HepG2 (cell line): Measurements from ENCODE around the gene ADCY6. TPM values are rescaled to one million over a fixed set of nuclear protein-coding genes. Genes with fewer than 3 reads are reported as not detected.

Experiments used
- ATAC-seq: fragments of 200-7000 bp; cut with Tn5 transposase; 3 replicates; pipeline ENCODE4 v1.9.1; 2020; ENCODE audit warnings: mild to moderate bottlenecking, moderate library complexity
- BruUV-seq: library from RNA; stranded (reverse); fragments of 400-500 nt; replicated peaks from 2 replicates; lab custom pipeline; 2021; lab: Mats Ljungman, UMichigan
- CTCF ChIA-PET: fragments of 300-600 bp; formaldehyde crosslinking; extraction: SDS; loops from one replicate; lab custom pipeline; 2021; ENCODE audit warnings: low total read pairs, inconsistent platforms, low intra/inter-chr PET ratio; lab: Yijun Ruan, JAX
- POLR2A ChIA-PET: fragments of 350-600 bp; sonication (Branson Sonifier 250); formaldehyde crosslinking; loops from one replicate; lab custom pipeline; 2020; ENCODE audit warnings: antibody characterized with exemption, inconsistent platforms; lab: Yijun Ruan, JAX
- DNase-seq: peaks from one replicate; pipeline ENCODE4 v3.0.0-alpha.2; 2015; ENCODE audit warnings: low spot score
- FAIRE-seq: peaks from 3 replicates; lab custom pipeline; 2011; peaks lifted over from hg19 to GRCh38; lab: Jason Lieb, UNC
- H2AFZ ChIP-seq: one replicate; pipeline ENCODE4 v1.6.1; 2011; ENCODE audit warnings: low read length, inconsistent platforms
- H3K27ac ChIP-seq: fragments of 300-600 bp; 3 replicates; pipeline ENCODE4 v1.8.0; 2011; ENCODE audit warnings: mixed run types, mild to moderate bottlenecking, mixed read lengths, low read length, inconsistent platforms; ENCODE audit not compliant: insufficient read depth; ENCODE audit errors: extremely low read length
- H3K27me3 ChIP-seq, 2 experiments: fragments of 200-600 bp in 1 of 2; 2 replicates in 1 of 2; 3 replicates in 1 of 2; pipeline versions ENCODE4 v1.6.0 to v1.8.0; 2011; ENCODE audit warnings: low read length in 2 of 2, mild to moderate bottlenecking in 2 of 2, moderate library complexity in 2 of 2, inconsistent platforms in 1 of 2; ENCODE audit not compliant: insufficient read depth in 2 of 2, control insufficient read depth in 1 of 2
- H3K36me3 ChIP-seq, 2 experiments: fragments of 200-600 bp in 1 of 2; replicated peaks in 1 of 2; 2 replicates in 1 of 2; 3 replicates in 1 of 2; pipeline versions ENCODE4 v1.5.1 to v1.8.0; 2011; ENCODE audit warnings: low read length in 2 of 2, inconsistent platforms in 1 of 2; ENCODE audit not compliant: insufficient read depth in 2 of 2, control insufficient read depth in 1 of 2
- H3K4me1 ChIP-seq: 2 replicates; pipeline ENCODE4 v1.5.1; 2012; ENCODE audit warnings: low read length, inconsistent platforms; ENCODE audit not compliant: insufficient read depth
- H3K4me2 ChIP-seq: 2 replicates; pipeline ENCODE4 v1.6.0; 2011; ENCODE audit warnings: low read depth, low read length, inconsistent platforms
- H3K4me3 ChIP-seq, 3 experiments: fragments of 200-600 bp in 1 of 3; sonication (generic), shearing (Covaris generic) in 1 of 3; replicated peaks in 1 of 3; 2 replicates each; pipeline ENCODE4 v1.5.1; 2011 to 2016; ENCODE audit warnings: low read length in 3 of 3, inconsistent platforms in 2 of 3, low read depth in 2 of 3, mild to moderate bottlenecking in 2 of 3, control low read depth in 1 of 3, mixed read lengths in 1 of 3; ENCODE audit not compliant: insufficient read depth in 1 of 3
- H3K79me2 ChIP-seq: one replicate; pipeline ENCODE4 v1.6.1; 2011; ENCODE audit warnings: low read length, inconsistent platforms; ENCODE audit not compliant: insufficient read depth
- H3K9ac ChIP-seq: 2 replicates; pipeline ENCODE4 v1.6.0; 2011; ENCODE audit warnings: mild to moderate bottlenecking, low read depth, low read length, inconsistent platforms; ENCODE audit not compliant: insufficient read depth
- H3K9me3 ChIP-seq: 2 replicates; pipeline ENCODE4 v1.5.1; 2012; ENCODE audit warnings: mild to moderate bottlenecking, low read length
- H4K20me1 ChIP-seq: 2 replicates; pipeline ENCODE4 v1.6.0; 2011; ENCODE audit warnings: inconsistent platforms, mild to moderate bottlenecking, low read length, moderate library complexity; ENCODE audit not compliant: insufficient read depth
- E2F2 ChIP-seq: sonication (generic); formaldehyde crosslinking; IDR thresholded peaks from 2 replicates; pipeline ENCODE4 v1.4.0; 2020; ENCODE audit warnings: missing genetic modification reagents, borderline replicate concordance
- EHMT2 ChIP-seq: fragments of 200-600 bp; sonication (generic); IDR thresholded peaks from 2 replicates; pipeline ENCODE4 v1.7.0; 2017; ENCODE audit warnings: antibody characterized with exemption, low read depth, low read length, borderline replicate concordance
- ELF1 ChIP-seq: sonication (generic); formaldehyde crosslinking; IDR thresholded peaks from 2 replicates; pipeline ENCODE4 v1.4.0; 2020; ENCODE audit warnings: missing genetic modification reagents
- HNF4G ChIP-seq, 2 experiments: sonication (generic) in 1 of 2; formaldehyde crosslinking in 1 of 2; IDR thresholded peaks; 2 replicates each; pipeline versions ENCODE4 v1.4.0 to v1.6.1; 2011 to 2020; ENCODE audit warnings: borderline replicate concordance in 2 of 2, low read depth in 2 of 2, mild to moderate bottlenecking in 2 of 2, low read length in 1 of 2, missing genetic modification reagents in 1 of 2, moderate library complexity in 1 of 2
- KDM5A ChIP-seq: fragments of 200-600 bp; sonication (generic); IDR thresholded peaks from 2 replicates; pipeline ENCODE4 v1.7.0; 2018; ENCODE audit warnings: antibody characterized with exemption, mild to moderate bottlenecking, low read length, borderline replicate concordance
- MATR3 ChIP-seq: sonication (generic); formaldehyde crosslinking; IDR thresholded peaks from 2 replicates; pipeline ENCODE4 v1.4.0; 2020; ENCODE audit warnings: missing genetic modification reagents
- SMAD9 ChIP-seq: sonication (generic); formaldehyde crosslinking; IDR thresholded peaks from 2 replicates; pipeline ENCODE4 v1.5.1; 2020; ENCODE audit warnings: mild to moderate bottlenecking, missing genetic modification reagents
- THAP11 ChIP-seq: IDR thresholded peaks from 2 replicates; pipeline ENCODE4 v1.6.1; 2016; ENCODE audit warnings: missing biosample characterization, missing genetic modification reagents
- TOE1 ChIP-seq: sonication (generic); formaldehyde crosslinking; IDR thresholded peaks from 2 replicates; pipeline ENCODE4 v1.4.0; 2020; ENCODE audit warnings: mild to moderate bottlenecking, missing genetic modification reagents
- ZFX ChIP-seq: sonication (generic); formaldehyde crosslinking; IDR thresholded peaks from 2 replicates; pipeline ENCODE4 v1.4.0; 2020; ENCODE audit warnings: mild to moderate bottlenecking, low read depth, missing genetic modification reagents, moderate library complexity
- ZMYM2 ChIP-seq: sonication (generic); formaldehyde crosslinking; IDR thresholded peaks from 2 replicates; pipeline ENCODE4 v1.8.0; 2022; ENCODE audit warnings: mild to moderate bottlenecking, missing genetic modification reagents
- ZNF281 ChIP-seq: sonication (generic); formaldehyde crosslinking; IDR thresholded peaks from 2 replicates; pipeline ENCODE4 v1.4.0; 2020; ENCODE audit warnings: missing genetic modification reagents, borderline replicate concordance
- ZNF317 ChIP-seq: sonication (generic); formaldehyde crosslinking; IDR thresholded peaks from 2 replicates; pipeline ENCODE4 v1.5.0; 2020; ENCODE audit warnings: mild to moderate bottlenecking, missing genetic modification reagents
- ZNF367 ChIP-seq: sonication (generic); formaldehyde crosslinking; IDR thresholded peaks from 2 replicates; pipeline ENCODE4 v1.4.0; 2020; ENCODE audit warnings: missing genetic modification reagents, borderline replicate concordance
- ZNF546 ChIP-seq: sonication (generic); formaldehyde crosslinking; conservative IDR thresholded peaks from 2 replicates; pipeline ENCODE4 v1.8.1; 2023; ENCODE audit warnings: mild to moderate bottlenecking, missing genetic modification reagents
- ZNF619 ChIP-seq: sonication (generic); formaldehyde crosslinking; IDR thresholded peaks from 2 replicates; pipeline ENCODE4 v1.4.0; 2020; ENCODE audit warnings: mild to moderate bottlenecking, missing genetic modification reagents
- ZNF660 ChIP-seq: sonication (generic); formaldehyde crosslinking; IDR thresholded peaks from 2 replicates; pipeline ENCODE4 v1.5.1; 2020; ENCODE audit warnings: mild to moderate bottlenecking, low read depth, missing genetic modification reagents, borderline replicate concordance
- ZZZ3 ChIP-seq: sonication (generic); formaldehyde crosslinking; IDR thresholded peaks from 2 replicates; pipeline ENCODE4 v1.4.0; 2020; ENCODE audit warnings: missing genetic modification reagents, mild to moderate bottlenecking, borderline replicate concordance
- WGBS: methylation state at CpG from one replicate; pipeline ENCODE4 v1.1.6; 2017; ENCODE audit warnings: low lambda C conversion rate; 5-methylcytosine and 5-hydroxymethylcytosine counted together
- in situ Hi-C: cut with HindIII; loops from 2 replicates; pipeline ENCODE4 v1.10.0; 2017; ENCODE audit warnings: low pct_unique_long_range_greater_than_20kb; ENCODE audit not compliant: extremely low pct_ligation_motif_present
- intact Hi-C: fragments of 100-400 bp; cut with micrococcal nuclease; formaldehyde crosslinking; loops from one replicate; pipeline ENCODE4 v1.10.0; 2022; ENCODE audit not compliant: unreplicated experiment
- polyA plus RNA-seq, 8 experiments: library from polyadenylated mRNA; depleted of rRNA in 3 of 8; stranded (reverse) in 7 of 8; unstranded in 1 of 8; fragments of >200 nt; fragmentation: Illumina TruSeq in 4 of 8; extraction: Trizol in 4 of 8; gene quantifications; 2 replicates each; pipeline versions ENCODE4 v1.2.1 to v1.2.3, GENCODE V29; 2011 to 2016; ENCODE audit warnings: low read depth in 4 of 8, missing spikeins in 1 of 8, mixed read lengths in 1 of 8; ENCODE audit not compliant: insufficient read depth in 1 of 8
- total RNA-seq, 5 experiments: library from RNA; depleted of rRNA; stranded (reverse); fragments of >200 nt; fragmentation: Illumina TruSeq; extraction: Trizol; gene quantifications; 2 replicates each; pipeline ENCODE4 v1.2.3, GENCODE V29; 2016; ENCODE audit warnings: low read depth in 1 of 5
- TF ChIP-seq, protein P1 (sequence below): sonication (generic); formaldehyde crosslinking; IDR thresholded peaks from 2 replicates; pipeline ENCODE4 v1.4.0; 2020; ENCODE audit warnings: mild to moderate bottlenecking, missing genetic modification reagents

ADCY6 gene
- total and polyA plus RNA-seq, 2 of the 13 experiments (the other 11 are each of a cell fraction or from before 2014, with no cell fraction given), result 10.6 to 11.8 TPM

DNA sequence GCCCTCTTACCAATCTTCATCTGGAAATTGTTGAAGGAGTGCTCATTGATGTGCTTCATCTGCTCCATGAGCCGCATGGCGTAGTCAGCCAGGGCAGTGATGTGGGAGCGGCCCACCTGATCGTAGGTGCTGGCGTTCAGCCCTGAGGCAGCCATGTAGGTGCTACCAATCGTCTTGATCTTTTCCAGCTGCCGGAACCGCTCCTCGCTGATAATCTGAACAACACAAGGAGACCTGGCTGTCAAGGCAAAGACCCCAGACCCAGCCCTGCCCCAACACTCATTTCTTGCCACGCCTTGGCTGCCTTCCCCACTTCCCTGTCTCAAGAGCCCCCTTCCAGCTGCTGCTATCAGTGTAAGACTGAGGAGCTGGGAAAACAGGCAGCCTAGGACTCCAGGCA, 18.1 kb downstream of the ADCY6 start (continued):
- TF ChIP-seq ZNF367 (no peak), ZNF546 (CRISPR knock-in tag) (no peak), KDM5A (no peak), ZNF281 (CRISPR knock-in tag) (no peak)
- TF ChIP-seq, protein P1, sequence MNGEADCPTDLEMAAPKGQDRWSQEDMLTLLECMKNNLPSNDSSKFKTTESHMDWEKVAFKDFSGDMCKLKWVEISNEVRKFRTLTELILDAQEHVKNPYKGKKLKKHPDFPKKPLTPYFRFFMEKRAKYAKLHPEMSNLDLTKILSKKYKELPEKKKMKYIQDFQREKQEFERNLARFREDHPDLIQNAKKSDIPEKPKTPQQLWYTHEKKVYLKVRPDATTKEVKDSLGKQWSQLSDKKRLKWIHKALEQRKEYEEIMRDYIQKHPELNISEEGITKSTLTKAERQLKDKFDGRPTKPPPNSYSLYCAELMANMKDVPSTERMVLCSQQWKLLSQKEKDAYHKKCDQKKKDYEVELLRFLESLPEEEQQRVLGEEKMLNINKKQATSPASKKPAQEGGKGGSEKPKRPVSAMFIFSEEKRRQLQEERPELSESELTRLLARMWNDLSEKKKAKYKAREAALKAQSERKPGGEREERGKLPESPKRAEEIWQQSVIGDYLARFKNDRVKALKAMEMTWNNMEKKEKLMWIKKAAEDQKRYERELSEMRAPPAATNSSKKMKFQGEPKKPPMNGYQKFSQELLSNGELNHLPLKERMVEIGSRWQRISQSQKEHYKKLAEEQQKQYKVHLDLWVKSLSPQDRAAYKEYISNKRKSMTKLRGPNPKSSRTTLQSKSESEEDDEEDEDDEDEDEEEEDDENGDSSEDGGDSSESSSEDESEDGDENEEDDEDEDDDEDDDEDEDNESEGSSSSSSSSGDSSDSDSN (CRISPR knock-in tag), result no peak

- H3K79me2 ChIP-seq, result no peaks in the 10 kb centered on the region
- no TSS peak for BruUV-seq
- no peak for ATAC-seq
- H3K36me3 ChIP-seq, result peaks cover 12 to 23% of the 10 kb centered on the region in 2 experiments; a peak in 4 of 5 replicates
- H3K4me1 ChIP-seq, result no peaks in the 10 kb centered on the region
- in situ Hi-C loops (no loop called here), intact Hi-C loops (no loop called here)
- H2AFZ ChIP-seq, result no peak overlapping the region
- ChIA-PET POLR2A (no interaction called here), CTCF (no interaction called here)
- no peak overlapping the region for H3K27ac ChIP-seq
- H3K9ac ChIP-seq, result no peak overlapping the region
- H3K27me3 ChIP-seq, result no peaks in the 10 kb centered on the region
- no peaks in the 10 kb centered on the region for H4K20me1 ChIP-seq
- FAIRE-seq, result no peak
- H3K4me2 ChIP-seq, result no peak overlapping the region
- 98% methylated on average over 9 of the region's 9 CpGs for WGBS
- no peak for DNase-seq
- no peak overlapping the region for H3K4me3 ChIP-seq
- H3K9me3 ChIP-seq, result no peaks in the 10 kb centered on the region
- TF ChIP-seq ELF1, result no peak
- no peak for TF ChIP-seq EHMT2
- TF ChIP-seq ZFX, result no peak
- no peak for TF ChIP-seq ZNF660 (CRISPR knock-in tag)
- TF ChIP-seq MATR3 (CRISPR knock-in tag), result no peak
- no peak for TF ChIP-seq ZNF317 (CRISPR knock-in tag)
- no peak for TF ChIP-seq TOE1 (CRISPR knock-in tag)
- TF ChIP-seq E2F2 (CRISPR knock-in tag), result no peak
- no peak for TF ChIP-seq THAP11 (CRISPR knock-in tag)
- no peak for TF ChIP-seq ZZZ3 (CRISPR knock-in tag)
- no peak for TF ChIP-seq SMAD9 (CRISPR knock-in tag)
- no peak for TF ChIP-seq HNF4G (IDR thresholded peaks at IDR 0.05; ENCODE audit: borderline replicate concordance, low read depth, low read length)
- TF ChIP-seq HNF4G (CRISPR knock-in tag; IDR thresholded peaks at IDR 0.05; ENCODE audit: borderline replicate concordance, low read depth), result no peak
- TF ChIP-seq ZNF619, result no peak
- no peak for TF ChIP-seq ZMYM2 (CRISPR knock-in tag)
These were observed 20.2 kb downstream of the ADCY6 start for GRCh38 chr12:48768736-48769135.
